ENCODE results near the gene LATS1.
"Not testable (repeated sequence)": the region's sequence is repeated elsewhere in the genome, so short reads cannot be mapped to it uniquely, and the experiment has no call there.

The LATS1 gene

DNA sequence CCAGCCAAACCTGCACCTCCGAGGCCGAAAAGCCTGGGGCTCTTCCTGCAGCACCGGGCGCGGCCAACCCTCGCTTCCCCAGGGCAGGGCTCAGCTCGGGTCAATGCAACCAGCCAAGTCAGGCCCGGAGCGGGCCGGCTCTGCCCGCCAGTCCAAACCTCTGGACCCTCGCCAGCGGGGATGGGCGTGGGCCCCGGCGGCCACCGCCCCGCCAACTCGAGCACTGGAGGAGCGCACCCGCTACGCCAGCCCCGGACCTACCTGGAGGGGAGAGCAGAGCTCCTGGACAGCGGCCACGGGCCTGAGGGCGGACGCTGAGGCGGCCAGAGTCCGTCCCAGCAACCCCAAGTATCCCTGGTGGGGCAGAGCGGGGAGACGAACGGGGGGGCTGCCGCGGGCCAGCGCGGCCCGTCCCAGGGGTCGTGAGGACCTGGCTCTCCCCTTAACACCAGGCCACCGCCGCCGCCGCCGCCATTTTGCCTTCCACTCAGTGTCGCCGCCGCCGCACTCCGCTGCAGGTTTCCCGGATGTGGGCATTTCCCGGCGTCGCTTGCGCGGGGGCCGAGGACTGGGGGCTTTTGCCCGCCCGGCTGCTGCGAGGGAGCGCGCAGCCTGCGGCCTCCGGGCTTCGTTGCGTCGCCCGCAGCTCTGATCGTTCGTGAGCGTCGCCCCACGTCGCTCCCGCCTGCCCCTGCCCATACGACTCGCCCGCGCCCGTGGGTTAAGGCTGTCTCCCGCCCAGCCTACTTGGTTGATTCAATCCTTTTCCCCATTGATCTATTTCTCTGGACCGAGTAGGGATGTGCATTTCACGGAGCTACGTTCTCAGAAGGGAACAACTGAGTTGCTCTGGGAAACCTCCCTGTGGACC lies at the start of gene LATS1:
TSS of gene LATS1 (minus strand) at position 514 of the 871 bp plus-strand sequence. CDS start 15,975 bp downstream, outside the sequence.
- H3K36me3 ChIP-seq (replicated peaks) = peaks cover 9% of the 10 kb centered on the region
- peak; percentile 88 to 94 for DNase-seq (ENCODE audit: low spot score in 2 of 2)
- H3K4me3 ChIP-seq = peak within 1 kb of the TSS; percentile 99
- in situ Hi-C loops (cut with MboI; ENCODE audit: low sequenced_read_pairs) = loop anchor here (10.0 kb wide), 1 partner anchor 207 kb away; the partner anchor contains the start of gene RAET1G
- H3K4me1 ChIP-seq = peaks cover 11% of the 10 kb centered on the region
- H3K27me3 ChIP-seq (ENCODE audit: low read depth) = no peaks in the 10 kb centered on the region
- no peaks in the 10 kb centered on the region for H3K9me3 ChIP-seq

DNA sequence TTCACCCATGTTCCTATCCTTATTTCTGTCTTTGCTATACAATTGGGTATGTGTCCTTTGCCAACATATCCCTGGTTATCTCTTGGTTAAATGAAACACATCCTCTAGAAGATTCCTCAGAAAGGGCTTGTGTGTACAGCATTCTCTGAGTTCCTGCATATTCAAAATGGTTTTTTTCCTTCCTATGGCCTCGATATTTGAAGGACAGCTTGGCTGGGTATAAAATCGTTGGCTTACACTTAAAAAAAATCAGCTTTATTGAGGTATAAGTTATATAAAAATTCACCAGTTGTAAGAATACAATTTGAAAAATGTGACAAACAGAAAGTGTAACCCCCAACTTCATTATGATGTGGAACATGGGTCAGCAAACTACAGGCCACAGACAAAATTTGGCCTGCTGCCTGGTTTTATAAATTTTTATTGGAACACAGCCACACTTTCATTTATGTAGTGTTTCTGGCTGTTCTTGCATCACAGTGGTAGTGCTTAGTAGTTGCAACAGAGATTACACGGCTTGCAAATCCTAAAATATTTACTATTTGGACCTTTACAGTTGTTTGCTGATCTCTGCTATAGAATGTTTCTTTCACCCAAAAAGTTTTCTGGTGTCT lies 48.4 kb upstream of the LATS1 start:
- in situ Hi-C loops (cut with MboI; ENCODE audit: low sequenced_read_pairs) = no loop called here
- Histone ChIP-seq H3K4me1 (no peaks in the 10 kb centered on the region), H3K4me3 (no peak overlapping the region), H3K36me3 (replicated peaks) (peaks cover 34% of the 10 kb centered on the region), H3K27me3 (ENCODE audit: low read depth) (no peaks in the 10 kb centered on the region), H3K9me3 (peaks cover 6% of the 10 kb centered on the region; the same call in 1 of the 2 replicates)
- no peak for DNase-seq (ENCODE audit: low spot score in 2 of 2)

DNA sequence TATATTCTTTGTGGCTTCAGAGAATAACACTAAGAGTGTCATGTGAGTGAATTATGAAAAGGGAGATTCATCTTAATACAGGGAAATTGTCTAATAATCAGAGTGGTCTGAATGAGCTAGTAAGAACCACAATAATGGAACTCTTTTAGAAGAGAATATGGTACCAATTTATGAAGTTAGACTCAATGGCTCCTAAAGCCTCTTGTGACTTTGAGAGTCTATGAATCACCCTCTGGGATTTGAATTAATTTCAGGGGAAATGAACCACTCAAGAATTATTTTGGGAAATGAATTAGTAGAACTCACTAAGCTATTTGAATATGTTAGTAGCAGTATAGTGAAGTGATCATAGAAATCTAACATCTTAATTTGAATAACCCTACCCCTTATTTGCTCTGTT lies 46.0 kb upstream of the LATS1 start:
- peaks cover 6% of the 10 kb centered on the region; the same call in 1 of the 2 replicates for H3K9me3 ChIP-seq
- in situ Hi-C loops (cut with MboI; ENCODE audit: low sequenced_read_pairs) = no loop called here
- H3K36me3 ChIP-seq (replicated peaks) = peaks cover 35% of the 10 kb centered on the region
- no peaks in the 10 kb centered on the region for H3K27me3 ChIP-seq (ENCODE audit: low read depth)
- no peak for DNase-seq (ENCODE audit: low spot score in 2 of 2)
- no peaks in the 10 kb centered on the region for H3K4me1 ChIP-seq
- H3K4me3 ChIP-seq = no peak overlapping the region

DNA sequence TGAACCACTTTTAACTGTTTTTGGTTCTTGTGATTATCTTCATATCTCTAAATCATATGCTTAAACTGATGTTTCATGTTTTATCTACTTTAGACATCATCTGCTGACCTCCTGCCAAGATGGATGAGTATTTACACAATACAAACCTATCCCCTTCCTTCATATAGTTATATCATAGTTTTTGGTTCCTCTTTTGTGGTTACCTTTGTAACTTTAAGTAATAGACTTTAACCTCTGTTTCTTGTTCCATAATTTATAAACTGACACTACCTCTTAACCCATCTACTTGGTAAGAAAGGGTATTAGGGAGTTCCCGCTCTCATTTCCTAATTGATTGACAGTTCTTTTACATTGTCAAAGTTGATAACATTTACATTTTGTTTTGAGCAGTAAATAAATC lies 43.5 kb upstream of the LATS1 start:
- Histone ChIP-seq H3K27me3 (ENCODE audit: low read depth) (no peaks in the 10 kb centered on the region), H3K4me3 (no peak overlapping the region), H3K4me1 (no peaks in the 10 kb centered on the region), H3K36me3 (replicated peaks) (peaks cover 25% of the 10 kb centered on the region), H3K9me3 (peaks cover 6% of the 10 kb centered on the region; the same call in 1 of the 2 replicates)
- DNase-seq (ENCODE audit: low spot score in 2 of 2) = no peak
- in situ Hi-C loops (cut with MboI; ENCODE audit: low sequenced_read_pairs) = no loop called here

DNA sequence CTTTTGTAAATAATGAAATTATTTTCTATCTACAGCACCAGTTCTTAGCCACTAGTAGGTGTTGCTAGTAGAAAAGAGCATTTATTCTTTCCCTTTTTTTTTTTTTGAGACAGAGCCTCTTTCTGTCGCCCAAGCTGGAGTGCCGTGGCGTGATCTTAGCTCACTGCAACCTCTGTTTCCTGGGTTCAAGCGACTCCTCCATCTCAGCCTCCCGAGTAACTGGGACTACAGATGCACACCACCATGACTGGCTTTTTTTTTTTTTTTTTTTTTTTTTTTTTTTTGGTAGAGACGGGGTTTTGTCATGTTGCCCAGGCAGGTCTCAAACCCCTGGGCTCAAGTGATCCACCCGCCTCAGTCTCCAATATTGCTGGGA lies 38.3 kb upstream of the LATS1 start:
- H3K27me3 ChIP-seq (ENCODE audit: low read depth) = no peaks in the 10 kb centered on the region
- peaks cover 3% of the 10 kb centered on the region; the same call in 1 of the 2 replicates for H3K4me1 ChIP-seq
- H3K4me3 ChIP-seq = no peak overlapping the region
- H3K9me3 ChIP-seq = no peaks in the 10 kb centered on the region
- peaks cover 11% of the 10 kb centered on the region for H3K36me3 ChIP-seq (replicated peaks)
- DNase-seq (ENCODE audit: low spot score in 2 of 2) = no peak
- in situ Hi-C loops (cut with MboI; ENCODE audit: low sequenced_read_pairs) = no loop called here

DNA sequence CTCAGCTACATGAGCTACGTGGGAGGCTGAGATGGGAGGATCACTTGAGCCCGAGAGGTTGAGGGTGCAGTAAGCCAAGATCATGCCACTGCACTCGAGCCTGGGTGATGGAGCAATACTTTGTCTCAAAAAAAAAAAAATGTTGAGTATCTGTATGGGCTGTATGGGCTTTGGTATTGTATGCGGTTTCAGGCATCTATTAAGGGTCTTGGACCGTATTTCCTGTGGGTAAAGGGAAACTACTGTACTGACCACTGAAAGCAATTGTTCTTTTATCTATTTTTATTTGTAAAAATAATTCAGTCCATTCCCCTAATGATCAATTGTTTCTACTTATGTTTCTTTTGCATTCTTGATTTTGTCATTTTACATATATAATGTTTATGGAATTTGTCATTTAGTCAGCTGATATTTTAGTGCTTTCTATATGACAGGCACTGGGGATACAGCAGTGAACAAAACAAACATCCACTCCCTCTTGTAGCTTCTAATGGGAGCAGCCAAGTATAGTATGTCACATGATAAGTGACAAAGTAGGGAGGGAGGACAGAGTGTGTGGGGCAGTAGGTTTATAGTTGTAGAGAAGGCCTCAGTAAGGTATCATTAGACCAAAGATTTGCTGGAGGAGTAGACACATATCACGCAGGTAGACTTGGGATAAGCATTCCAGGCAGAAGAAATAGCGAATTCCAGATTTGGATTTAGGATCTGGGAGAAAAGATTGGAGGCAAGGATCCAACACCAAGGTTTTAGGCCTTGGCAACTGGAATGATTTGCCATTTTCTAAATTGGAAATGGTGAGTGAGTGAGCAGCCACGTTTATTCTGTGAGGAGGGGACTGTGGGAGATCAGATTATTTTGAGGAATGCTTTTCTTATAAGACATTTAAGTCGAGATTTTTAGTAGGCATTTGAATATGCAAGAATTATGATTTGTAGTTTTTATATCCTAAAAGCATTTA lies 37.7 kb upstream of the LATS1 start:
- DNase-seq (ENCODE audit: low spot score in 2 of 2) = no peak
- peaks cover 9% of the 10 kb centered on the region for H3K36me3 ChIP-seq (replicated peaks)
- no peak overlapping the region for H3K4me3 ChIP-seq
- peaks cover 3% of the 10 kb centered on the region; the same call in 1 of the 2 replicates for H3K4me1 ChIP-seq
- no peaks in the 10 kb centered on the region for H3K27me3 ChIP-seq (ENCODE audit: low read depth)
- in situ Hi-C loops (cut with MboI; ENCODE audit: low sequenced_read_pairs) = no loop called here
- no peaks in the 10 kb centered on the region for H3K9me3 ChIP-seq

DNA sequence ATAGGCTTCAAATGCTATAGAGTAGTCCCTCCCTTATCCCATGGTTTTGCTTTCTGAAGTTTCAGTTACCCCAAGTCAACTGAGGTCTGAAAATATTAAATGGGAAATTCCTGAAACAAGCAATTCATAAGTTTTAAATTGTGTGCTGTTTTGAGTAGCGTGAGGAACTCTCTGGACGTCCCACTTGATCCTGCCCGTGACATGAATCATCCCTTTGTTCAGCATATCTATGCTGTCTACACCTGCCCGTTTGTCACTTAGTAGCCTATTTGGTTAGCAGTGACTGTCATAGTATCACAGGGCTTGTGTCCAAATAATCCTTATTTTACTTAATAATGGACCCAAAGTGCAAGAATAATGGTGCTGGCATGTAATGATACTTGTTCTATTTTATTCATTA lies 36.6 kb upstream of the LATS1 start:
- in situ Hi-C loops (cut with MboI; ENCODE audit: low sequenced_read_pairs) = no loop called here
- no peaks in the 10 kb centered on the region for H3K9me3 ChIP-seq
- H3K36me3 ChIP-seq (replicated peaks) = peaks cover 3% of the 10 kb centered on the region
- H3K27me3 ChIP-seq (ENCODE audit: low read depth) = no peaks in the 10 kb centered on the region
- no peak for DNase-seq (ENCODE audit: low spot score in 2 of 2)
- no peak overlapping the region for H3K4me3 ChIP-seq
- peaks cover 3% of the 10 kb centered on the region; the same call in 1 of the 2 replicates for H3K4me1 ChIP-seq

DNA sequence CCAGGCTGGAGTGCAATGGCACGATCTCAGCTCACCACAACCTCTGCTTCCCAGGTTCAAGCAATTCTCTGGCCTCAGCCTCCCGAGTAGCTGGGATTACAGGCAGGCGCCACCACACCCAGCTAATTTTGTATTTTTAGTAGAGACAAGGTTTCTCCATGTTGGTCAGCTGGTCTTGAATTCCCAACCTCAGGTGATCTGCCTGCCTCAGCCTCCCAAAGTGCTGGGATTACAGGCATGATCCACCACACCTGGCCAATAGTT lies 35.4 kb upstream of the LATS1 start:
- H3K36me3 ChIP-seq (replicated peaks); DNase-seq (ENCODE audit: low spot score in 2 of 2); in situ Hi-C loops (cut with MboI; ENCODE audit: low sequenced_read_pairs); H3K4me1 ChIP-seq; H3K27me3 ChIP-seq (ENCODE audit: low read depth); H3K4me3 ChIP-seq; H3K9me3 ChIP-seq: not testable (repeated sequence)

DNA sequence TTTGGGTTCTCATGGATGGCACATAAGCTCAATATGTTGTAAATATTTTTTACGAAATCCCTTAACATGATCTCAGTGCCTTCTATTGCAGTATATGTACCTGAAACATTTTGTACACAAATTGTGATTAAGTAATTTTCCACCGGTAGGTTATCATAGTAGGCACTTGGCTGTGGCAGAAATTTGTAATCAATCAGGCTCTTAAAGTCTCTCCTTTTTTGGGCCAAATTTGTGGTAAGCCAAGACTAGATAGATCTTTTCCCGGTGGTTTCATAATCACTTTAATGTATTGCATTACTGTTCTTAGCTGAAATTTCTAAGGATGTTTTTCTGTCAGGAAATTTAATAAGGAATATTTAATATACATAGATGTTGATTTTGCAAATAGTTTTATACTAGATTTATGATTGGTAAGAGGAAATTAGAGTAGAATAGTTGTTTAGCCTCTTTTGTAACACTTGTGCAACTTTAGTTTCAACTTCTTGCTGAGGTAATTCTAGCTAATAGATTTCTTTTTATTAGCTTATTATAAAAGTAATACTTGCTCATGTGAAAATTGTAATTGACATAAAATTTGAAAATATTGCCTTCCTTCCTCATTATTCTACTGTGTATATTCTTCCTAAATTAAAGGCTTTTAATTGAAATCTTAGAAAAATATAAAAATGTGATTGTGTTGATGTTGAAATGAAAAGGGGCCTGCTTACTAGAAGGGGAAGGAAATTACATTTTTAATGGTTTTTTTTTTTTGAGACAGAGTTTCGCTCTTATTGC lies 34.9 kb upstream of the LATS1 start:
- no peaks in the 10 kb centered on the region for H3K9me3 ChIP-seq
- H3K36me3 ChIP-seq (replicated peaks) = peaks cover 3% of the 10 kb centered on the region
- no peak overlapping the region for H3K4me3 ChIP-seq
- peaks cover 6% of the 10 kb centered on the region for H3K4me1 ChIP-seq
- in situ Hi-C loops (cut with MboI; ENCODE audit: low sequenced_read_pairs) = no loop called here
- DNase-seq (ENCODE audit: low spot score in 2 of 2) = no peak
- no peaks in the 10 kb centered on the region for H3K27me3 ChIP-seq (ENCODE audit: low read depth)

DNA sequence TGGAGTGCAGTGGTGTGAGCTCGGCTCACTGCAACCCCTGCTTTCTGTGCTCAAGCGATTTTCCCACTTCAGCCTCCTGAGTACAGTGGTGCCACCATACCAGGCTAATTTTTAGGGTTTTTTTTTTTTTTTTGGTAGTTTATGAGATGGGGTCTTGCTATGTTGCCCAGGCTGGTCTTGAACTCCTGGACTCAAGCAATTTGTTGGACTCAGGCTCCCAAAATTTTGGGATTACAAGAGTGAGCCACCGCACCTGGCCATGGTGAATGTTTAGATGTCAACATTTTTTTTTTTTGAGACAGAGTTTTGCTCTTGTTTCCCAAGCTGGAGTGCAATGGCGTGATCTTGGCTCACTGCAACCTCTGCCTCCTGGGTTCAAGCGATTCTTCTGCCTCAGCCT lies 34.0 kb upstream of the LATS1 start:
- DNase-seq (ENCODE audit: low spot score in 2 of 2); H3K36me3 ChIP-seq (replicated peaks); H3K9me3 ChIP-seq; in situ Hi-C loops (cut with MboI; ENCODE audit: low sequenced_read_pairs); H3K4me1 ChIP-seq; H3K4me3 ChIP-seq; H3K27me3 ChIP-seq (ENCODE audit: low read depth): not testable (repeated sequence)

DNA sequence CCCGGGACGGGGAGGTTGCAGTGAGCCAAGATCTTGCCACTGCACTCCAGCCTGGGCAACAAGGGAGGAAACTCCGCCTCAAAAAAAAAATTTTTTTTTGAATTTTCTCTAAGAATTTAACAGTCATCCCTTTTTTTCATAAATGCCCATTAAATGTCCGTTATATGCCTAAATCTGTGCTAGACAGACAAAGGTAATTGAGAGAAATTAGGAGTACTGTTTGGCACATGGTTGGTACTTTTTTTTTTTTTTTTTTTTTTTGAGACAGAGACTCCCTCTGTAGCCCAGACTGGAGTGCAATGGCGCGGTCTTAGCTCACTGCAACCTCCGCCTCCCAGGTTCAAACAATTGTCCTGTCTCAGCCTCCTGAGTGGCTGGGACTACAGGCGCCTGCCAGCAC lies 33.3 kb upstream of the LATS1 start:
- Histone ChIP-seq H3K4me1 (peaks cover 12% of the 10 kb centered on the region), H3K27me3 (ENCODE audit: low read depth) (no peaks in the 10 kb centered on the region), H3K36me3 (replicated peaks) (peaks cover 3% of the 10 kb centered on the region), H3K9me3 (no peaks in the 10 kb centered on the region), H3K4me3 (peak overlapping the region; percentile 95)
- in situ Hi-C loops (cut with MboI; ENCODE audit: low sequenced_read_pairs) = no loop called here
- DNase-seq (ENCODE audit: low spot score in 2 of 2) = no peak

DNA sequence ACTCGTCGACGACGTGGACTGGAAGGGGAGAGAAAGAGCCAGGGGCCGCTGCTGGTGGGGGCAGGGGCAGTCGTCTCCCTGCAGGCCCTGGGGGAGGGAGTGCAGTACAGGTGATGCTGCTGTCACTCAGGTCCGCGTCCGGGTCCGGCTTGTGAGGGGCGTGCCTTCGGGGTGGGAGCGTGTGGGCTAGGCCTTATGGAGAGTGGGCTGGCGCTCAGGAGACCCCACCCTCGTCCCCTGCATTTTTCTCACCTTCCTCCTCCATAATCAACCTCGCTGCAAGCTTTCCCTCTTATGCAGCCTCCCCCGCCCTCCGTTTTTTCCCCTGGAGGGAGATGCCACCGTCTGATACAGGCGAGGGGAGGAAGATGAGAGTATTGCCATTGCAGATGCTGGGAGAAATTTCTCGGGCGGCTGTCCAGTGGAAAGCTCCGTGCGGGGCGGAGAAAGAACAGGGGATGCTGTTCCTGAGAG lies 32.3 kb upstream of the LATS1 start:
- in situ Hi-C loops (cut with MboI; ENCODE audit: low sequenced_read_pairs) = no loop called here
- peaks cover 7% of the 10 kb centered on the region for H3K36me3 ChIP-seq (replicated peaks)
- H3K4me1 ChIP-seq = peaks cover 17% of the 10 kb centered on the region
- DNase-seq (ENCODE audit: low spot score in 2 of 2) = peak; percentile 86 to 90
- H3K9me3 ChIP-seq = no peaks in the 10 kb centered on the region
- peak overlapping the region; percentile 95 for H3K4me3 ChIP-seq
- H3K27me3 ChIP-seq (ENCODE audit: low read depth) = no peaks in the 10 kb centered on the region

DNA sequence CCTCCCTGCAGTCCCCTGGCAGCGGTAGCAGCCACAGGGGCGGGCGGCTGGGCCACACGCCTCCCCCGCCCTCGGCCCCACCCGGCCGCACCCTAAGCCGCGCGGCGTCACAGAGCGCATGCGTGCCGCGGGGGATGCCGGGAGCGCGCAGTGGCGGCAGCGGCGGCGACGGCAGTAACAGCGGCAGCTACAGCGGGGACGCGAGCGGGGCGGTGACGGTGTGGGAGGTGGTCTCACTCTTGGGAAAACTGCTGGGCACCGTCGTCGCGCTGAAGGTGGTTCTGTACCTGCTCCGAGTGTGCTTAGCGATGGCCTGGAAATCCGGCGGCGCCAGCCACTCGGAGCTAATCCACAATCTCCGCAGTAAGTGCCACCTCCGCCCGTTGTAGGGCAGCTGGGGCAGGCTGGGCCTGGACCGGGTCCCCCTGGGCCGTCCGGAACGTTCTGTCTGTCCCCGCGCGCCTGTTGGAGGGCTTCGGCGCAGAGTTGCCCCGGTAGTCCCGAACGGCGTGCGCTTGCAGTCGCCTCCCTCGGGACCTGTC lies 31.8 kb upstream of the LATS1 start, which contains the start of gene PCMT1:
TSS of gene PCMT1 (plus strand) at position 148 of the 542 bp plus-strand sequence. CDS start at position 309, 161 bp downstream.
- no peaks in the 10 kb centered on the region for H3K27me3 ChIP-seq (ENCODE audit: low read depth)
- in situ Hi-C loops (cut with MboI; ENCODE audit: low sequenced_read_pairs) = no loop called here
- no peaks in the 10 kb centered on the region for H3K9me3 ChIP-seq
- H3K4me1 ChIP-seq = peaks cover 17% of the 10 kb centered on the region
- peaks cover 5% of the 10 kb centered on the region for H3K36me3 ChIP-seq (replicated peaks)
- peak; percentile 86 to 89 for DNase-seq (ENCODE audit: low spot score in 2 of 2)
- peak within 1 kb of the TSS; percentile 95 for H3K4me3 ChIP-seq

Measured in HAP-1 (cell line).